Liver (tissue), 9 donors: ENCODE results near the gene ELAVL3. TPM values are rescaled to one million over a fixed set of nuclear protein-coding genes. Genes with fewer than 3 reads are reported as not detected.
"Not testable (repeated sequence)": the region's sequence is repeated elsewhere in the genome, so short reads cannot be mapped to it uniquely, and the experiment has no call there.

ENCODE experiments used
- DNase-seq: peaks from one replicate; pipeline ENCODE4 v3.0.0-alpha.2; 2017; ENCODE audit warnings: low spot score
- H3K27ac ChIP-seq, 2 donors: one replicate each; pipeline ENCODE4 v1.7.0; 2013; ENCODE audit warnings: inconsistent platforms in 2 of 2, low read length in 2 of 2, control low read depth in 1 of 2, low read depth in 1 of 2, mild to moderate bottlenecking in 1 of 2
- H3K27me3 ChIP-seq, 4 donors: one replicate each; pipeline versions ENCODE4 v1.6.1 to v1.7.0; 2013; ENCODE audit warnings: low read length in 3 of 4, inconsistent platforms in 1 of 4, mild to moderate bottlenecking in 1 of 4, moderate library complexity in 1 of 4; ENCODE audit not compliant: control insufficient read depth in 4 of 4, insufficient read depth in 4 of 4
- H3K36me3 ChIP-seq, 4 donors: one replicate each; pipeline versions ENCODE4 v1.6.1 to v1.7.0; 2013; ENCODE audit warnings: low read length in 3 of 4, mild to moderate bottlenecking in 3 of 4, low read depth in 1 of 4, moderate library complexity in 1 of 4; ENCODE audit not compliant: control insufficient read depth in 4 of 4, insufficient read depth in 3 of 4
- H3K4me1 ChIP-seq, 4 donors: one replicate each; pipeline versions ENCODE4 v1.6.1 to v1.7.0; 2013; ENCODE audit warnings: low read length in 3 of 4, mild to moderate bottlenecking in 3 of 4, moderate library complexity in 1 of 4; ENCODE audit not compliant: control insufficient read depth in 4 of 4, insufficient read depth in 4 of 4
- H3K4me3 ChIP-seq, 3 donors: one replicate each; pipeline versions ENCODE4 v1.6.1 to v1.7.0; 2013; ENCODE audit warnings: low read length in 3 of 3, control low read depth in 1 of 3, low read depth in 1 of 3, mild to moderate bottlenecking in 1 of 3
- H3K9ac ChIP-seq, 2 donors: one replicate each; pipeline ENCODE4 v1.7.0; 2013; ENCODE audit warnings: low read length in 2 of 2, mild to moderate bottlenecking in 2 of 2, moderate library complexity in 2 of 2, control low read depth in 1 of 2, low read depth in 1 of 2
- H3K9me3 ChIP-seq, 4 donors: one replicate each; pipeline versions ENCODE4 v1.6.1 to v1.7.0; 2013; ENCODE audit warnings: low read length in 3 of 4; ENCODE audit not compliant: control insufficient read depth in 4 of 4
- EGR1 ChIP-seq, 2 donors: IDR thresholded peaks; 2 replicates each; pipeline ENCODE4 v1.6.1; 2016 to 2018; ENCODE audit warnings: antibody characterized with exemption in 2 of 2, low read depth in 2 of 2
- FOXA1 ChIP-seq: IDR thresholded peaks from 2 replicates; pipeline ENCODE4 v1.6.1; 2016; ENCODE audit warnings: antibody characterized with exemption
- FOXA2 ChIP-seq: IDR thresholded peaks from 2 replicates; pipeline ENCODE4 v1.6.1; 2016; ENCODE audit warnings: antibody characterized with exemption
- GABPA ChIP-seq, 2 donors: IDR thresholded peaks in 1 of 2; conservative IDR thresholded peaks in 1 of 2; 2 replicates each; pipeline ENCODE4 v1.6.1; 2016; ENCODE audit warnings: antibody characterized with exemption in 2 of 2, mild to moderate bottlenecking in 1 of 2, moderate library complexity in 1 of 2
- HNF4A ChIP-seq, 2 donors: conservative IDR thresholded peaks; 2 replicates each; pipeline ENCODE4 v1.6.1; 2016; ENCODE audit warnings: antibody characterized with exemption in 2 of 2, mild to moderate bottlenecking in 2 of 2
- JUND ChIP-seq, 2 donors: IDR thresholded peaks; 2 replicates each; pipeline ENCODE4 v1.6.1; 2016; ENCODE audit warnings: antibody characterized with exemption in 2 of 2
- NR2F2 ChIP-seq: IDR thresholded peaks from 2 replicates; pipeline ENCODE4 v1.6.1; 2016; ENCODE audit warnings: antibody characterized with exemption
- RAD21 ChIP-seq, 2 donors: IDR thresholded peaks; 2 replicates each; pipeline ENCODE4 v1.6.1; 2016; ENCODE audit warnings: antibody characterized with exemption in 2 of 2, mild to moderate bottlenecking in 2 of 2
- RXRA ChIP-seq, 2 donors: IDR thresholded peaks; 2 replicates each; pipeline ENCODE4 v1.6.1; 2017 to 2018; ENCODE audit warnings: antibody characterized with exemption in 2 of 2, mild to moderate bottlenecking in 1 of 2
- SP1 ChIP-seq: IDR thresholded peaks from 2 replicates; pipeline ENCODE4 v1.6.1; 2018; ENCODE audit warnings: antibody characterized with exemption, mild to moderate bottlenecking
- TAF1 ChIP-seq: conservative IDR thresholded peaks from 2 replicates; pipeline ENCODE4 v1.6.1; 2016; ENCODE audit warnings: antibody characterized with exemption, mild to moderate bottlenecking
- YY1 ChIP-seq: IDR thresholded peaks from 2 replicates; pipeline ENCODE4 v1.6.1; 2016; ENCODE audit warnings: antibody characterized with exemption, mild to moderate bottlenecking
- WGBS: extraction: QIAGEN DNeasy Blood & Tissue Kit; methylation state at CpG from one replicate; pipeline ENCODE4 v1.1.7; 2013; 5-methylcytosine and 5-hydroxymethylcytosine counted together
- polyA plus RNA-seq, 2 donors: library from polyadenylated mRNA; stranded (reverse) in 1 of 2; unstranded in 1 of 2; fragments of 200-250 nt in 1 of 2; fragments of >200 nt in 1 of 2; fragmentation: Nextera tagmentation in 1 of 2; extraction: Ambion mirVana in 1 of 2; gene quantifications; one replicate each; pipeline versions ENCODE4 v1.2.1 to v1.2.3, GENCODE V29; 2013 to 2015
- total RNA-seq, 2 donors: library from RNA; depleted of rRNA; stranded (reverse); fragments of >200 nt; gene quantifications; one replicate each; pipeline ENCODE4 v1.2.3, GENCODE V29; 2014
- TF ChIP-seq, protein P1 (sequence below): IDR thresholded peaks from 2 replicates; pipeline ENCODE4 v1.6.1; 2016; ENCODE audit warnings: antibody characterized with exemption
- TF ChIP-seq, protein P2 (sequence below): IDR thresholded peaks from 2 replicates; pipeline ENCODE4 v1.6.1; 2016; ENCODE audit warnings: antibody characterized with exemption, mild to moderate bottlenecking
- TF ChIP-seq, protein P3 (sequence below): fragments of 150-350 bp; IDR thresholded peaks from 2 replicates; pipeline ENCODE4 v1.5.1; 2017; ENCODE audit warnings: improper control_type of control experiment, low read depth, low read length; ENCODE audit not compliant: missing input control
- TF ChIP-seq, protein P4 (sequence below): IDR thresholded peaks from 2 replicates; pipeline ENCODE4 v1.6.1; 2016; ENCODE audit warnings: antibody characterized with exemption
- donor health status: healthy.
- donor health status: healthy.
- donor health status: healthy.
- donor health status: healthy.
- donor health status: healthy.

ELAVL3 gene
- total and polyA plus RNA-seq, 4 donors: not detected

DNA sequence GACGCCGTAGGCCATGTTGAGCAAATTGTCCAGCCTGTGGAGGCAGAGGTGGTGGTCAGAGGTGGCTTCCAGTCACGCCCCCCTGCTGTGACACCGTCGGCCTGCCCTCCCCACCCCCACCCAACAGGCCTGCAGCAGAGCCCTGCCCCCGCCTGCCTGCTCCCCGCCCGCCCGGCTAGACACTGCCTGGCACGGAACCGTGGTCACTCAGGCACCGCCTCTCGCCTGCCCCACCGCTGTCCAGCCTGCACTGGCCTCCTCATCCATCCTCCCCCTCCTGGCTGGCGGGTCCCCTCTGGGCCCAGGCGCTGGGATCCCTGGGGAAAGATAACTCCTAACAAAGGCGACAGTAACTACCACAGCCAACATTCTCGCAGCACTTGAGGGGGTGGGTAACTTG lies 23.7 kb downstream of the ELAVL3 start:
- 29% methylated on average over 18 of the region's 18 CpGs for WGBS
- no peak for DNase-seq
- no peak for TF ChIP-seq RXRA (IDR thresholded peaks at IDR 0.05)
- TF ChIP-seq SP1: no peak
- TF ChIP-seq YY1: no peak
- TF ChIP-seq, protein P1, sequence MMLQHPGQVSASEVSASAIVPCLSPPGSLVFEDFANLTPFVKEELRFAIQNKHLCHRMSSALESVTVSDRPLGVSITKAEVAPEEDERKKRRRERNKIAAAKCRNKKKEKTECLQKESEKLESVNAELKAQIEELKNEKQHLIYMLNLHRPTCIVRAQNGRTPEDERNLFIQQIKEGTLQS: no peak
- TF ChIP-seq NR2F2: no peak
- no peak for TF ChIP-seq FOXA2
- TF ChIP-seq HNF4A (conservative IDR thresholded peaks at IDR 0.05): no peak
- TF ChIP-seq, protein P2, sequence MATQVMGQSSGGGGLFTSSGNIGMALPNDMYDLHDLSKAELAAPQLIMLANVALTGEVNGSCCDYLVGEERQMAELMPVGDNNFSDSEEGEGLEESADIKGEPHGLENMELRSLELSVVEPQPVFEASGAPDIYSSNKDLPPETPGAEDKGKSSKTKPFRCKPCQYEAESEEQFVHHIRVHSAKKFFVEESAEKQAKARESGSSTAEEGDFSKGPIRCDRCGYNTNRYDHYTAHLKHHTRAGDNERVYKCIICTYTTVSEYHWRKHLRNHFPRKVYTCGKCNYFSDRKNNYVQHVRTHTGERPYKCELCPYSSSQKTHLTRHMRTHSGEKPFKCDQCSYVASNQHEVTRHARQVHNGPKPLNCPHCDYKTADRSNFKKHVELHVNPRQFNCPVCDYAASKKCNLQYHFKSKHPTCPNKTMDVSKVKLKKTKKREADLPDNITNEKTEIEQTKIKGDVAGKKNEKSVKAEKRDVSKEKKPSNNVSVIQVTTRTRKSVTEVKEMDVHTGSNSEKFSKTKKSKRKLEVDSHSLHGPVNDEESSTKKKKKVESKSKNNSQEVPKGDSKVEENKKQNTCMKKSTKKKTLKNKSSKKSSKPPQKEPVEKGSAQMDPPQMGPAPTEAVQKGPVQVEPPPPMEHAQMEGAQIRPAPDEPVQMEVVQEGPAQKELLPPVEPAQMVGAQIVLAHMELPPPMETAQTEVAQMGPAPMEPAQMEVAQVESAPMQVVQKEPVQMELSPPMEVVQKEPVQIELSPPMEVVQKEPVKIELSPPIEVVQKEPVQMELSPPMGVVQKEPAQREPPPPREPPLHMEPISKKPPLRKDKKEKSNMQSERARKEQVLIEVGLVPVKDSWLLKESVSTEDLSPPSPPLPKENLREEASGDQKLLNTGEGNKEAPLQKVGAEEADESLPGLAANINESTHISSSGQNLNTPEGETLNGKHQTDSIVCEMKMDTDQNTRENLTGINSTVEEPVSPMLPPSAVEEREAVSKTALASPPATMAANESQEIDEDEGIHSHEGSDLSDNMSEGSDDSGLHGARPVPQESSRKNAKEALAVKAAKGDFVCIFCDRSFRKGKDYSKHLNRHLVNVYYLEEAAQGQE: no peak
- no peak for TF ChIP-seq TAF1
- no peak for TF ChIP-seq JUND (IDR thresholded peaks at IDR 0.05)
- TF ChIP-seq EGR1 (IDR thresholded peaks at IDR 0.05; ENCODE audit: low read depth in 2 of 2): no peak
- TF ChIP-seq, protein P3, sequence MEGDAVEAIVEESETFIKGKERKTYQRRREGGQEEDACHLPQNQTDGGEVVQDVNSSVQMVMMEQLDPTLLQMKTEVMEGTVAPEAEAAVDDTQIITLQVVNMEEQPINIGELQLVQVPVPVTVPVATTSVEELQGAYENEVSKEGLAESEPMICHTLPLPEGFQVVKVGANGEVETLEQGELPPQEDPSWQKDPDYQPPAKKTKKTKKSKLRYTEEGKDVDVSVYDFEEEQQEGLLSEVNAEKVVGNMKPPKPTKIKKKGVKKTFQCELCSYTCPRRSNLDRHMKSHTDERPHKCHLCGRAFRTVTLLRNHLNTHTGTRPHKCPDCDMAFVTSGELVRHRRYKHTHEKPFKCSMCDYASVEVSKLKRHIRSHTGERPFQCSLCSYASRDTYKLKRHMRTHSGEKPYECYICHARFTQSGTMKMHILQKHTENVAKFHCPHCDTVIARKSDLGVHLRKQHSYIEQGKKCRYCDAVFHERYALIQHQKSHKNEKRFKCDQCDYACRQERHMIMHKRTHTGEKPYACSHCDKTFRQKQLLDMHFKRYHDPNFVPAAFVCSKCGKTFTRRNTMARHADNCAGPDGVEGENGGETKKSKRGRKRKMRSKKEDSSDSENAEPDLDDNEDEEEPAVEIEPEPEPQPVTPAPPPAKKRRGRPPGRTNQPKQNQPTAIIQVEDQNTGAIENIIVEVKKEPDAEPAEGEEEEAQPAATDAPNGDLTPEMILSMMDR: no peak
- no peak for TF ChIP-seq RAD21 (IDR thresholded peaks at IDR 0.05)
- TF ChIP-seq FOXA1: no peak
- Histone ChIP-seq H3K9me3 (no peaks in the 10 kb centered on the region), H3K27ac (no peak overlapping the region), H3K36me3 (no peaks in the 10 kb centered on the region), H3K4me3 (no peak overlapping the region), H3K27me3 (no peaks in the 10 kb centered on the region), H3K4me1 (no peaks in the 10 kb centered on the region), H3K9ac (no peak overlapping the region)

DNA sequence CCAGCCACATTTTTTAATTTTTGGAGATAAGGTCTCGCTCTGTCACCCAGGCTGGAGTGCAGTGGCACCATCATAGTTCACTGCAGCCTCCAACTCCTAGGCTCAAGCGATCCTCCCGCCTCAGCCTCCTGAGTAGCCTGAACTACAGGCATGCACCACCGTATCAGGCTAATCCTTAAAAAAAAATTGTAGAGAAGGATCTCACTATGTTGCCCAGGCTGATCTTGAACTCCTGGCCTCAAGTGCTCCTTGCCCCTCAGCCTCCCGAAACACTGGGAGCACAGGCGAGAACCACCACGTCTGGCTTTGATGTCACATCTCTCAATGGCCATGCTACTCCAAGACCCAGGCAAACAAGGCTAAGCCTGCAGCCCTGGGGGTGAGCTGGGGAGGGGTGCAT lies 24.2 kb downstream of the ELAVL3 start:
- H3K27me3 ChIP-seq: no peaks in the 10 kb centered on the region
- H3K4me3 ChIP-seq: no peak overlapping the region
- no peak overlapping the region for H3K9ac ChIP-seq
- DNase-seq: no peak
- no peaks in the 10 kb centered on the region for H3K4me1 ChIP-seq
- WGBS: 90% methylated on average over 7 of the region's 7 CpGs
- no peak for TF ChIP-seq EGR1 (IDR thresholded peaks at IDR 0.05; ENCODE audit: low read depth in 2 of 2)
- no peak for TF ChIP-seq GABPA (IDR thresholded peaks at IDR 0.05 in 1 of 2, conservative IDR thresholded peaks at IDR 0.05 in 1 of 2)
- TF ChIP-seq, protein P4, sequence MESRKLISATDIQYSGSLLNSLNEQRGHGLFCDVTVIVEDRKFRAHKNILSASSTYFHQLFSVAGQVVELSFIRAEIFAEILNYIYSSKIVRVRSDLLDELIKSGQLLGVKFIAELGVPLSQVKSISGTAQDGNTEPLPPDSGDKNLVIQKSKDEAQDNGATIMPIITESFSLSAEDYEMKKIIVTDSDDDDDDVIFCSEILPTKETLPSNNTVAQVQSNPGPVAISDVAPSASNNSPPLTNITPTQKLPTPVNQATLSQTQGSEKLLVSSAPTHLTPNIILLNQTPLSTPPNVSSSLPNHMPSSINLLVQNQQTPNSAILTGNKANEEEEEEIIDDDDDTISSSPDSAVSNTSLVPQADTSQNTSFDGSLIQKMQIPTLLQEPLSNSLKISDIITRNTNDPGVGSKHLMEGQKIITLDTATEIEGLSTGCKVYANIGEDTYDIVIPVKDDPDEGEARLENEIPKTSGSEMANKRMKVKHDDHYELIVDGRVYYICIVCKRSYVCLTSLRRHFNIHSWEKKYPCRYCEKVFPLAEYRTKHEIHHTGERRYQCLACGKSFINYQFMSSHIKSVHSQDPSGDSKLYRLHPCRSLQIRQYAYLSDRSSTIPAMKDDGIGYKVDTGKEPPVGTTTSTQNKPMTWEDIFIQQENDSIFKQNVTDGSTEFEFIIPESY: no peak
- no peak for TF ChIP-seq FOXA1
- TF ChIP-seq, protein P1: no peak
- H3K36me3 ChIP-seq: no peaks in the 10 kb centered on the region
- no peaks in the 10 kb centered on the region for H3K9me3 ChIP-seq
- no peak overlapping the region for H3K27ac ChIP-seq

DNA sequence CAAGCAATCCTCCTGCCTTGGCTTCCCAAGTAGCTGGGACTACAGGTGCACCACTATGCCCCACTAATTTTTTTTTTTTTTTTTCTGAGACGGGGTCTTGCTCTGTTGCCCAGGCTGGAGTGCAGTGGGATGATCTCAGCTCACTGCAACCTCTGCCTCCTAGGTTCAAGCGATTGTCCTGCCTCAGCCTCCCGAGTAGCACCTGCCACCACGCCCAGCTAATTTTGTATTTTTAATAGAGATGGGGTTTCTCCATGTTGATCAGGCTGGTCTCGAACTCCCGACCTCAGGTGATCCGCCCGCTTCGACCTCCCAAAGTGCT lies 25.7 kb downstream of the ELAVL3 start:
- not testable (repeated sequence) for DNase-seq, H3K27ac ChIP-seq, H3K9ac ChIP-seq, H3K9me3 ChIP-seq, H3K27me3 ChIP-seq, H3K36me3 ChIP-seq, H3K4me1 ChIP-seq, H3K4me3 ChIP-seq
- WGBS: 80% methylated on average over 9 of the region's 9 CpGs
